Activated CD4-positive, CD25-positive, alpha-beta regulatory T cell treated with anti-CD3 and anti-CD28 coated beads, Interleukin-2, amount 50 U/mL, for 72 hours (primary cell): Measurements from ENCODE around the gene AKR1D1.
"Not testable (repeated sequence)": the region's sequence is repeated elsewhere in the genome, so short reads cannot be mapped to it uniquely, and the experiment has no call there.

Experiments used
- DNase-seq: peaks from one replicate; pipeline ENCODE4 v3.0.0; 2021

AKR1D1 gene

DNA sequence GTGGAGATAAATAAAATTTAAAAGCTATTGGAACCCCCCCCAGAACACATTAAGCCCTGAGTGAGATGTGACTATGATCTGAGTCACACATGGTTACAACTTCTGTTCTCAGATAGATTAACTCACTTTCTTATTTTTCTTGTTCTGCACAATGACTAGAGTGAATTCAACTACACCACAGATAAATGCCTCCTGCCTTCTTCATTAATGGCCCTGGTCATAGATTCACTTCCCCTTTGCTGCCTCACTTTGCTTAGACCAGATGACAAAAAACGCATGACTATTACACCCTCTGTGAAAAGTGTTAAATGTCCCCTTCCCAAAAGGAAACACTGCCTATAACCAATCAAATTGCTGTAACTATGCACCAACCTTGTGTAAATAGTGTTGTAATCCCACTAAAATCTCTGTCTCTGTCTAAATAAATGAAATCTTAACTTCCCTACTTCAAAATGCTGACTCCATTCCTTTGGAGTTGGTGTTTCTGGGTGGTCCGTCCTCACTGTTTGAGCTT is 49.4 kb downstream of the AKR1D1 start:
- DNase-seq = no peak

GRCh38 chr7:138126928-138127327 is 50.7 kb downstream of the AKR1D1 start:
- DNase-seq = no peak

GRCh38 chr7:138127996-138128395 is 51.7 kb downstream of the AKR1D1 start:
- no peak for DNase-seq

DNA sequence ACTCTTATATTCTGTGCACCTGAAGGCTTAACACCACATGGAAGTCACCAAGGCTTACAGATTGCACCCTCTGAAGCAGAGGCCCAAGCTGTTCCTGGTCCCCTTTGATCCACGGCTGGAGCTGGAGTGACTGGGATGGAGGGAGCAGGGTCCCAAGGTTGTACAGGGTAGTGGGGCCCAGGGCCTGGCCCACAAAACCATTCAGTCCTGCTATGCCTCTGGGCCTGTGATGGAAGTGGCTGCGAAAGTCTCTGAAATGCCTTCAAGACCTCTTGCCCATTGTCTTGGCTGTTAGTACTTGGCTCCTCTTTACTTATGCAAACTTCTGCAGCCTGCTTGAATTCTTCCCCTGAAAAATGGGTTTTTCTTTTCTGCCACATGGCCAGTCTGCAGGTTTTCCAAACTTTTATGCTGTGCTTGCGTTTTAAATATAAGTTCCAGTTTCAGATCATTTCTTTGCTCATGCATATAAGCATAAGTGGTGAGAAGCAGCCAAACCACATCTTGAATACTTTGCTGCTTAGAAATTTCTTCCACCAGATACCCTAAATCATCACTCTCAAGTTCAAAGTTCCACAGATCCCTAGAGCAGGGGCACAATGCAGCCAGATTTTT is 53.4 kb downstream of the AKR1D1 start:
- DNase-seq = no peak

GRCh38 chr7:138137423-138138171 is 61.3 kb downstream of the AKR1D1 start:
- no peak for DNase-seq

DNA sequence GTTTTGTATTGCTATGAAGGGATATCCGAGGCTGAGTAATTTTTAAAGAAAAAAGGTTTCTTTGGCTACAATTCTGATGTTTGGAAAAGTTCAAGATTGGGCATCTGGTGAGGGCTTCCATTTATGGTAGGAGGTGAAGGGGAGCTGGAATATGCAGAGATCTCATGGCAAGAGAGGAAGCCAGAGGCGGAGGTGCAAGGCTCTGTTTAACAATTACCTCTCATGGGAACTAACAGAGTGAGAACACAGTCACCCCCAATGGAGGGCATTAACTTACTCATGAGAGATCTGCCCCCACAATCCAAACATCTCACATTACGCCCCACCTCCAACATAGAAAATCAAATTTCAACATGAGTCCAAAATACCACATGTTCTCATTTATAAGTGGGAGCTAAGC is 62.0 kb downstream of the AKR1D1 start:
- no peak for DNase-seq

GRCh38 chr7:138142583-138143201 is 66.4 kb downstream of the AKR1D1 start:
- DNase-seq = no peak

DNA sequence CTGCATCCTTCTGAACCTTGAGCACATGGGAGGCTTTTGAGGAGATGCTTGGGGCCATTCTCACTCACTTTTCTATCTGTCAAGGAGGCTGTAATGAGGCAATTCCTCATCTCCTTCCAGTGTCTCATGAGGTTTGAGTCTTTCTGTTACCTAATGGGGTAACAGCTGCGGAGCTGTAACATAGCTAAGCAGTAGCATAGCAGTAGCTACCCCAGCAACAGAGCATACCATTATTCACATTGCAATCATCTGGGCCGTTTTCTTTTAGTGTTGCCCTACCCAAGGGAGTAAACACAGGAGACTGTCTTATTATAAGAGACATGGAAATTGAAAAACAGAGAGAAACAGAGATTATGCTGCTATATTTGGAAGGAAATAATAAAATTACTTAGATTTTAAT is 68.7 kb downstream of the AKR1D1 start:
- no peak for DNase-seq

GRCh38 chr7:138146221-138146620 is 70.0 kb downstream of the AKR1D1 start:
- not testable (repeated sequence) for DNase-seq

- not testable (repeated sequence) for DNase-seq
These were observed 70.8 kb downstream of the AKR1D1 start for GRCh38 chr7:138146757-138147734.

GRCh38 chr7:138151731-138152577 is 75.7 kb downstream of the AKR1D1 start:
- DNase-seq = no peak

DNA sequence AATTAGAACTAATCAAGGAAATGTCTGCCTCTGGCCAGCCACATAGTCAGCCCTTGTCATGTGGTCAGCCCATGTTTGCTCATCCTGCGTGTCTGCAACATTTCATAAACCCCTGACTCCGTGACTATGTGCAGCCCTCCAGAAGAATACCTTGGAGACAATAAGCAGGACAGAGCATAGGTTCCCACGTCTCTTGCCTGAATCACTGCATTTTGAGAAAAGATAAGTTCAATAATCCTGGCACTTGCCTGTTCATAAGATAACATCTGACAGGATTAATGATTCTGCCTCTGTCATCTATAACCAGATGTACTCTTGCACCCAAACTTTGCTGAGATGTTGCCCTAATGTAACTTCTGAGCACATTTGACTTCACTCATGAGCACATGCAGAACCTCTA is 78.4 kb downstream of the AKR1D1 start:
- no peak for DNase-seq

DNA sequence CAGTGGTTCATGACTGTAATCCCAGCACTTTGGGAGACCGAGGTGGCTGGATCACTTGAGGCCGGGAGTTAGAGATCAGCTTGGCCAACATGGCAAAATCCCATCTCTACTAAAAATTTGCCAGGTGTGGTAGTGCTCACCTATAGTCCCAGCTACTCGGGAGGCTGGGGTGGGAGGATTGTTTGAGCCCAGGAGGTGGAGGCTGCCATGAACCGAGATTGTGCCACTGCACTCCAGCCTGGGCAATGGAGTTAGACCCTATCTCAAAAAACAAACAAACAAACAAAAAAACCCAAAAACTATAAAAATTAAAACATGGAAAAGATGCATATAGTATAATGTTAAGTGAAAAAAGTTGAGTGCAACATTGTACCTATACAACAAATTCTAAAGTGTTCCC is 81.4 kb downstream of the AKR1D1 start:
- DNase-seq = no peak

- no peak for DNase-seq
These were observed 82.7 kb downstream of the AKR1D1 start for GRCh38 chr7:138158739-138159528.

DNA sequence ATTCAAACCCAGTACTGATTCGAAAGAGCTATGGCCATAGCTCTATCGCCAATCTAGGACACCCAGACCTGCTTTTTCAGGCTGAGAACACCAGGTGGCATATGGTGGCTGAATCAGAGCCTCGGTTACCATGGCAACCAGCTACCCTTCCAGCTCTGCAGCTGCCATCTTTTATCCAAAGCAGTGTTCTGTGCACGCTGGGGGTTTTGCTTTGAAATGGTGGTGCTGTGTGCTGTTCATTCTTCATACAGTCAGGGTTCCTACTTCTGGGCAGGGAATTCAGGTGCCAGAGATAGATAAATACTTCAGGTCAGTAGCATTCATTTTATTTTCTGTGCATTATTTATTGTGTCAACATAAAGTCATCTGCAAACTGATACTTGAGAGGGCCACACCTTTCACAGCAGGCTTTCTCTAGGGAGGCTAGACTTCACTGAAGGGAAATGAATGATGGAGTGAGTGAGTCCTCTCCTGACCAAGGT is 85.4 kb downstream of the AKR1D1 start:
- peak; percentile 55 for DNase-seq

GRCh38 chr7:138162236-138162635 is 86.0 kb downstream of the AKR1D1 start:
- no peak for DNase-seq

DNA sequence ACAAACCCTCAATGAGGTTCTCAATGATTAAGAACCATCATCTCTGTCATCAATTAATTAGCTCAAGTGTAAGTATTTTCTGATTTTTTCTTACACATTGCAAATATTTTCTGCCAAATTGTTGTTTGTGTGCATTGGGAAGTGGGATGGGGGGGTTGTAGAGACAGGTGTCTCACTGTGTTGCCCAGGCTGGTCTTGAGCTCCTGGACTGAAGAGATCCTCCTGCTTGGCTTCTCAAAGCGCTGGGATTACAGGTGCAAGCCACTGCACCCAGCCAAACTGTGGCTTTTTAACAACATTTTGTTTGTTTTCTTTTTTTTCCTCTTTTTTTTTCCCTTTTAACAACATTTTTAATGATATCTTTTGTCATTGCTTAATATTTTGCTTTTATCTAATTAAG is 87.5 kb downstream of the AKR1D1 start:
- DNase-seq = no peak

DNA sequence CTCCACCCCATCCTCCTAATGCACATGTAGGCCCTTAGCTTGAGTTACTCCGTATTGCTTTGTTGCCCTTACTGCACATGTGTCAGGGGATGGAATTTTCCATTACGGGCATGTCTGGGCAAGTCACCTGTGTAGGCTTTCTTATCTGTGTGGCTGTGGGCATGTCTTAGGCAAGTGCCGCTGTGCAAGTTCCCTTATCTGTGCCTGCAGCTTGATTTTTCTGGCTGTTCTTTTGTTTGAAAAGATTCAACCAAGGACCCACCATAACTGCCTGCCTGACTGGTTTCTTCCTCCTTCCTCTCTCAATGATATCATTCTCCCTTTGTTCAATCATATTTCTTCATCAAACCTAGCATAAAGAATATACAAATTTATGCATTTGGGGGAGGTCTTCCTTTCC is 88.5 kb downstream of the AKR1D1 start:
- no peak for DNase-seq

GRCh38 chr7:138166681-138167080 is 90.4 kb downstream of the AKR1D1 start:
- no peak for DNase-seq

- DNase-seq = no peak
These were observed 91.0 kb downstream of the AKR1D1 start for GRCh38 chr7:138167222-138167621.

DNA sequence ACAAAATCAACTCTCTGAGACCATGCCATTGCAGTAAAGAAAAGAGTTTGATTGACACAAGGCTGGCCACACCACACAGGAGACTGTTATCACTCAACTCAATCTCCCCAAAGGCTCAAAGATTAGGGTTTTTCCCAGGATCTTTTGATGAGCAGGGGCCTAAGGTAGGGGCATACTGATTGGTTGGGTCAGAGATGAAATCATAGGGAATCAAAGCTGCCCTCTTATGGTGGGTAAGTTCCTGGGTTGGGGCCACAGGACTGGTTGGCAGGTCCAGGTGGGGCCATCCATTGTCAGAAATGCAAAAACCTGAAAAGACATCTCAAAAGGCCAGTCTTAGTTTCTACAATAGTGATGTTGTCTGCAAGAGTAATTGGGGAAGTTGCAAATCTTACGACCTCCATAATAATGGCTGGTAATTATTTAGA is 91.6 kb downstream of the AKR1D1 start:
- DNase-seq = no peak
